Measurements from ENCODE around the gene SCYGR8.

Gene SCYGR8

DNA sequence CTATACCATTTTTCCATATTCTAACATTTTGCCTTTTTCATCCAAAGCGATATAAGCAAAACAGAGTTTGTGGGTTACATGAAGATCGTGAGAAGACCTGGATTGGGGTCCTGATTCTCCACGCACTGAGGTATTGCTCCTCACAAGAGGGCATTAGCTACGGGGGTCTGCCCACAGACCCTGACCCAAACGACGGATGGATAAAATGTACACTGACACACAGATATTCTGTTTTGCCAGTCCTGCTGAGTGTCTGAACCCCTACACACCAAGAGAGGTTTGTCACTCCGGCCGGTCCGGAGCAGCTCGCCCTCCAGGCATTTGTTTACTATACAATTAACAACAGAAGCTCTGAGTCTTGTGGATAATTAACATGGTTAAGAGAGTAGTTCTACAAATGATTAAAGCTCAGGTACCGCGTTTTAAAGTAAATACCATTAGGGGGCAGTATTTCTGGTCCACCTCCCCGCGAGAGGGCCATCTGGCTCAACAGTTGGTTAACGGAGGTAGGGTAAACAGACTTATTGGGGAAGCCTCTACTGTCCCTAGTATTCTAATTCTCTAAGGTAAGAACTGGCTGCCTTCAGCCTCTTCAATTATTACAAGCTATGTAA lies 28.4 kb downstream of the SCYGR8 start:
- TF ChIP-seq, protein P1, sequence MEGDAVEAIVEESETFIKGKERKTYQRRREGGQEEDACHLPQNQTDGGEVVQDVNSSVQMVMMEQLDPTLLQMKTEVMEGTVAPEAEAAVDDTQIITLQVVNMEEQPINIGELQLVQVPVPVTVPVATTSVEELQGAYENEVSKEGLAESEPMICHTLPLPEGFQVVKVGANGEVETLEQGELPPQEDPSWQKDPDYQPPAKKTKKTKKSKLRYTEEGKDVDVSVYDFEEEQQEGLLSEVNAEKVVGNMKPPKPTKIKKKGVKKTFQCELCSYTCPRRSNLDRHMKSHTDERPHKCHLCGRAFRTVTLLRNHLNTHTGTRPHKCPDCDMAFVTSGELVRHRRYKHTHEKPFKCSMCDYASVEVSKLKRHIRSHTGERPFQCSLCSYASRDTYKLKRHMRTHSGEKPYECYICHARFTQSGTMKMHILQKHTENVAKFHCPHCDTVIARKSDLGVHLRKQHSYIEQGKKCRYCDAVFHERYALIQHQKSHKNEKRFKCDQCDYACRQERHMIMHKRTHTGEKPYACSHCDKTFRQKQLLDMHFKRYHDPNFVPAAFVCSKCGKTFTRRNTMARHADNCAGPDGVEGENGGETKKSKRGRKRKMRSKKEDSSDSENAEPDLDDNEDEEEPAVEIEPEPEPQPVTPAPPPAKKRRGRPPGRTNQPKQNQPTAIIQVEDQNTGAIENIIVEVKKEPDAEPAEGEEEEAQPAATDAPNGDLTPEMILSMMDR (IDR thresholded peaks at IDR 0.05) = peak; percentile 42
- TF ChIP-seq ZFX (IDR thresholded peaks at IDR 0.05; ENCODE audit: borderline replicate concordance) = no peak

DNA sequence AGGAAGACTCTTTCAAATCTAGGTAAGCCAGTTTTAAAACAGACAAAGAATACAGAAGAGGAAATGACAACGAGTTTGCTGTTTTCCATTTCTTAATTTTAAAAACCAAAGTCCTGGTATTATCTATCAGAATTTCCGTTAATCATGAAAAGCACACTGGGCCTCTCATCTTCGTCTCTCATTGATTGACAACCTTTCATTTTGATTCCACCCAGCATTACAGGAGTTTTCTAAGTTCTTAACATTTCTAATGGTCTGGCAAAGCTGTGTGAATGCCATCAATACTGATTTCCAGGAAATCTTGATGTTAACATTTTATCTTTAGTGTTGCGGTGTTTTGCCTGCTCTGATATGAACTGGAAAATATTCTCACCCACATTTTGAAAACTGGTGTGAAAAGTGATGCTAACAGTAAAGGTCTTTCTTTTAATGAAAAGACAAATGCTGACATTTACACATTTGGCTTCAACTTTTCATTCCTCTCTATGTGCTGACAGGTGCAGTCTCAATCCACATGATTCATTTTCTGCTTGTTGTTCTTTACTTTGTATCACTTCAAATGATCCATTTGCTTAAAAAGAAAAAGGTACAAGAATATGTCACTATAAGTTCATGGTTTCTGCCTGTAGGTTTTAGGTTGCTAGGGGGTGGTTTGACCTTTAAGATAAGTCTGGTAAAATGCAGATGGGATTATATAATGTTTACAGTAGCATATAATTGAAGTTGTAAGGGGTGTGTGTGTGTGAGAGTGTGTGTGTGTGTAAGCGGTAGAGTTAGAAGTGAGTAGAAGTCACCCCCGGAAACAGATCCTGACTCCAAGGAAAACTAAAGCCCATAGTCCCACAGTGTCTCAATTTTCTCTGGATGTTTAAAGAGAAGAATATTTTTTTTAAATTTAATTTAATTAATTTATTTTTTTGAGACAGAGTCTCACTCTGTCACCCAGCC lies 29.5 kb downstream of the SCYGR8 start:
- TF ChIP-seq, protein P1 (IDR thresholded peaks at IDR 0.05) = no peak
- TF ChIP-seq ZFX (IDR thresholded peaks at IDR 0.05; ENCODE audit: borderline replicate concordance) = no peak

More for the DNA sequence above, 28.4 kb downstream of the SCYGR8 start:
- H3K27ac ChIP-seq = no peak overlapping the region

DNA sequence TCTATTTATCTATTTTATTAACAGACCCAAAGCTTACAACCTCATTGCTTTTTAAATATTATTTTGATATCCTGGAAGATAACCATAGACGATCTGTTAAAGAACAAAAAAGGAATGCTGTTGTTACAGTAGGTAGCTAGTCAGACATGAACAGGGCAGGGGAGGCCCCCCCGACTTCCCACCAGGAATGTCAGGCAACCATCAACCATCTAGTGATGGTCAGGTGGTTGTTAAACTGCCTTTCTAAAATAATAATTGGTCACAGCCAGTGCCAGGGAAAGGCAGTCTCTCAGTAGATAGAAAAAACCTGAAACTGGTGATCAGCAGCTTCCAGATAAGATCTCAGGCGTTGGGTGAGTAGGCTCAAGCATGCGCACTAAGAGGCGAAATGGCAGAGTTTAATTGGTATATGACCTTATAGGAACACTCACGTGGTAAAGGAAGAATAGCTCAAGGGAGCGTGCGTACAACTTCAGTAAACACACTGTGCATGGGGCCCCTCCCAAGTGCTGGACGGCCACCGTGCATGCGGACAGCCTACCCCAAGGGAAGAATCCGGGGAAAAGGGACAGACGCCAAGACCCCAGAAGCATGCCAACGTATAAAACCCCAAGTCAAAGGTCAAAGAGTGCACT lies 35.4 kb downstream of the SCYGR8 start:
- H3K27ac ChIP-seq = peak overlapping the region; percentile 60
- TF ChIP-seq ZFX (IDR thresholded peaks at IDR 0.05; ENCODE audit: borderline replicate concordance) = no peak
- TF ChIP-seq, protein P1 (IDR thresholded peaks at IDR 0.05) = no peak

More for the DNA sequence above, 29.5 kb downstream of the SCYGR8 start:
- no peak overlapping the region for H3K27ac ChIP-seq

DNA sequence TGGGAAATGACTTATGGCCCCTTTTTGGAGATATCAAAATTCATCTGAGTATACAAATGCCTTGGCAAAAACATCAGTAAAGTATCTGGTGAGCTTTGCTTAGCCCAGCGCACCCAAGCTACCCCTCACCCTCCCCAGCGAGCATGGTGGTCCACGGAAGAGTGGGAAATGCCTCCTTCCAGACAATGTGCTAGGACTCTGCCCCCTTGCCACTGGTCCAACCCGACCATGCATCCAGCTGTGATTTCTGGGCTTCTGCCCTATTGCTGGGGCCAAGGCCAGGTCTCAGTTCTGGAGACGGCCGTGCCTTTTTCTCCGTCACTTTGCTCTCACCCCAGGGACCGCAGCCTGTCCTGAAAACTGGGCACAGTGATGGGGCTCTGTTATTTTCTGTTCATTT lies 36.1 kb downstream of the SCYGR8 start:
- no peak overlapping the region; the same call in 1 of the 2 replicates for H3K27ac ChIP-seq
- TF ChIP-seq ZFX (IDR thresholded peaks at IDR 0.05; ENCODE audit: borderline replicate concordance) = no peak
- TF ChIP-seq, protein P1 (IDR thresholded peaks at IDR 0.05) = no peak

DNA sequence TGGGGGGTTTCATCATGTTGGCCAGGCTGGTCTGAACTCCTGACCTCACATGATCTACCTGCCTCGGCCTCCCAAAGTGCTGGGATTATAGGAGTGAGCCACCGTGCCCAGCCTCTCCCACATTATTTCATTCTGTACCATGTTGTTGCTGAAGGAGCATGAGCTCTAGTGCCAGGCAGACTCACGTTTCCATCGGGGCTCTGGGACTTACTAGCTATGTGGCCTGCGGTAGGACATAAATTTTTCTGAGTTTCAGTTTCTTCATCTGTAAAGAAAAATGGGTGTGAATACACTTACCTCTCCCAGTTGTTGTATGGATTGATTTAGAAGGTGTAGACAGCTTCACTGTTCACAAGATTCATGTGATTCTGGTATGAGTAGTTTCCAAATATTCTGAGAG lies 37.1 kb downstream of the SCYGR8 start:
- no peak overlapping the region for H3K27ac ChIP-seq
- no peak for TF ChIP-seq ZFX (IDR thresholded peaks at IDR 0.05; ENCODE audit: borderline replicate concordance)
- TF ChIP-seq, protein P1 (IDR thresholded peaks at IDR 0.05) = no peak

DNA sequence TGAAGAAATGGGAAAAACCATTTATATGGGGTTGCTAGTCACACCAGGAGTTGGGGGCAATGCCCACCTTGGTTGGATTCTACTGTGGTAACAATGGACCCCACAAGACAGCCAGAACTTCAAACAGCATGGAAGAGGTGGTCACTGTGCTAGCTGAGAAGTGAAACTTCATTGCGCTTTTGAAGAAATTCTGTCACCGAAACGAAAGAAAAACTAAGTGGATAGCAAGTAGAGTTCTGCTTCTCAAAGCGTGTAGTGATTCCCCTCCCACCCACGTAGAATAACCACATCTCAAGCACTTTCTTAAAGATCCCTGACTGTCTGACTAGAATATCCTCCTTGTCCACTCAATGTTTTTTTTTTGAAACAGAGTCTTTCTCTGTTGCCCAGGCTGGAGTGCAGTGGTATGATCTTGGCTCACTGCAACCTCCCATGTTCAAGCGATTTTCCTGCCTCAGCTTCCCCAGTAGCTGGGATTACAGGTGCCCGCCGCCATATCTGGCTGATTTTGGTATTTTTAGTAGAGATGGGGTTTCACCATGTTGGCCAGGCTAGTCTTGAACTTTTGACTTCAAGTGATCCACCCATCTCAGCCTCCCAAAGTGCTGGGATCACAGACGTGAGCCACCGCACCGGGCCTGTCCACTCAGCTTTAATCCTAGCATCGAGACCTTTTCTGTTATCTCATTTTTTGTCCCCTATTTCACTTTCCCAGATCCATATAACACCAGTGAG lies 37.9 kb downstream of the SCYGR8 start:
- H3K27ac ChIP-seq = no peak overlapping the region
- TF ChIP-seq, protein P1 (IDR thresholded peaks at IDR 0.05) = no peak
- TF ChIP-seq ZFX (IDR thresholded peaks at IDR 0.05; ENCODE audit: borderline replicate concordance) = no peak
